HepG2 (cell line): Measurements from ENCODE around the gene NEURL1B. TPM values are rescaled to one million over a fixed set of nuclear protein-coding genes. Genes with fewer than 3 reads are reported as not detected.

Experiments used
- ATAC-seq: fragments of 200-7000 bp; cut with Tn5 transposase; 3 replicates; pipeline ENCODE4 v1.9.1; 2020; ENCODE audit warnings: mild to moderate bottlenecking, moderate library complexity
- BruUV-seq: library from RNA; stranded (reverse); fragments of 400-500 nt; replicated peaks from 2 replicates; lab custom pipeline; 2021; lab: Mats Ljungman, UMichigan
- CTCF ChIA-PET: fragments of 300-600 bp; formaldehyde crosslinking; extraction: SDS; loops from one replicate; lab custom pipeline; 2021; ENCODE audit warnings: low total read pairs, inconsistent platforms, low intra/inter-chr PET ratio; lab: Yijun Ruan, JAX
- POLR2A ChIA-PET: fragments of 350-600 bp; sonication (Branson Sonifier 250); formaldehyde crosslinking; loops from one replicate; lab custom pipeline; 2020; ENCODE audit warnings: antibody characterized with exemption, inconsistent platforms; lab: Yijun Ruan, JAX
- DNase-seq: peaks from one replicate; pipeline ENCODE4 v3.0.0-alpha.2; 2015; ENCODE audit warnings: low spot score
- FAIRE-seq: peaks from 3 replicates; lab custom pipeline; 2011; peaks lifted over from hg19 to GRCh38; lab: Jason Lieb, UNC
- H2AFZ ChIP-seq: one replicate; pipeline ENCODE4 v1.6.1; 2011; ENCODE audit warnings: low read length, inconsistent platforms
- H3K27ac ChIP-seq: fragments of 300-600 bp; 3 replicates; pipeline ENCODE4 v1.8.0; 2011; ENCODE audit warnings: mixed run types, mild to moderate bottlenecking, mixed read lengths, low read length, inconsistent platforms; ENCODE audit not compliant: insufficient read depth; ENCODE audit errors: extremely low read length
- H3K27me3 ChIP-seq, 2 experiments: fragments of 200-600 bp in 1 of 2; 2 replicates in 1 of 2; 3 replicates in 1 of 2; pipeline versions ENCODE4 v1.6.0 to v1.8.0; 2011; ENCODE audit warnings: low read length in 2 of 2, mild to moderate bottlenecking in 2 of 2, moderate library complexity in 2 of 2, inconsistent platforms in 1 of 2; ENCODE audit not compliant: insufficient read depth in 2 of 2, control insufficient read depth in 1 of 2
- H3K36me3 ChIP-seq, 2 experiments: fragments of 200-600 bp in 1 of 2; replicated peaks in 1 of 2; 2 replicates in 1 of 2; 3 replicates in 1 of 2; pipeline versions ENCODE4 v1.5.1 to v1.8.0; 2011; ENCODE audit warnings: low read length in 2 of 2, inconsistent platforms in 1 of 2; ENCODE audit not compliant: insufficient read depth in 2 of 2, control insufficient read depth in 1 of 2
- H3K4me1 ChIP-seq: 2 replicates; pipeline ENCODE4 v1.5.1; 2012; ENCODE audit warnings: low read length, inconsistent platforms; ENCODE audit not compliant: insufficient read depth
- H3K4me2 ChIP-seq: 2 replicates; pipeline ENCODE4 v1.6.0; 2011; ENCODE audit warnings: low read depth, low read length, inconsistent platforms
- H3K4me3 ChIP-seq, 3 experiments: fragments of 200-600 bp in 1 of 3; sonication (generic), shearing (Covaris generic) in 1 of 3; replicated peaks in 1 of 3; 2 replicates each; pipeline ENCODE4 v1.5.1; 2011 to 2016; ENCODE audit warnings: low read length in 3 of 3, inconsistent platforms in 2 of 3, low read depth in 2 of 3, mild to moderate bottlenecking in 2 of 3, control low read depth in 1 of 3, mixed read lengths in 1 of 3; ENCODE audit not compliant: insufficient read depth in 1 of 3
- H3K79me2 ChIP-seq: one replicate; pipeline ENCODE4 v1.6.1; 2011; ENCODE audit warnings: low read length, inconsistent platforms; ENCODE audit not compliant: insufficient read depth
- H3K9ac ChIP-seq: 2 replicates; pipeline ENCODE4 v1.6.0; 2011; ENCODE audit warnings: mild to moderate bottlenecking, low read depth, low read length, inconsistent platforms; ENCODE audit not compliant: insufficient read depth
- H3K9me3 ChIP-seq: 2 replicates; pipeline ENCODE4 v1.5.1; 2012; ENCODE audit warnings: mild to moderate bottlenecking, low read length
- H4K20me1 ChIP-seq: 2 replicates; pipeline ENCODE4 v1.6.0; 2011; ENCODE audit warnings: inconsistent platforms, mild to moderate bottlenecking, low read length, moderate library complexity; ENCODE audit not compliant: insufficient read depth
- THAP11 ChIP-seq: IDR thresholded peaks from 2 replicates; pipeline ENCODE4 v1.6.1; 2016; ENCODE audit warnings: missing biosample characterization, missing genetic modification reagents
- ZNF552 ChIP-seq: sonication (generic); formaldehyde crosslinking; IDR thresholded peaks from 2 replicates; pipeline ENCODE4 v1.9.0; 2022; ENCODE audit warnings: missing genetic modification reagents, mild to moderate bottlenecking, borderline replicate concordance
- ZNF563 ChIP-seq: sonication (generic); formaldehyde crosslinking; IDR thresholded peaks from 2 replicates; pipeline ENCODE4 v1.8.0; 2022; ENCODE audit warnings: mild to moderate bottlenecking, moderate library complexity, missing genetic modification reagents
- ZNF629 ChIP-seq: sonication (generic); formaldehyde crosslinking; conservative IDR thresholded peaks from 2 replicates; pipeline ENCODE4 v1.5.0; 2020; ENCODE audit warnings: missing genetic modification reagents
- ZNF768 ChIP-seq: sonication (generic); formaldehyde crosslinking; IDR thresholded peaks from 2 replicates; pipeline ENCODE4 v1.4.0; 2020; ENCODE audit warnings: missing genetic modification reagents
- ZNF788 ChIP-seq: sonication (generic); formaldehyde crosslinking; IDR thresholded peaks from 2 replicates; pipeline ENCODE4 v1.5.0; 2020; ENCODE audit warnings: mild to moderate bottlenecking, missing genetic modification reagents, borderline replicate concordance
- WGBS: methylation state at CpG from one replicate; pipeline ENCODE4 v1.1.6; 2017; ENCODE audit warnings: low lambda C conversion rate; 5-methylcytosine and 5-hydroxymethylcytosine counted together
- in situ Hi-C: cut with HindIII; loops from 2 replicates; pipeline ENCODE4 v1.10.0; 2017; ENCODE audit warnings: low pct_unique_long_range_greater_than_20kb; ENCODE audit not compliant: extremely low pct_ligation_motif_present
- intact Hi-C: fragments of 100-400 bp; cut with micrococcal nuclease; formaldehyde crosslinking; loops from one replicate; pipeline ENCODE4 v1.10.0; 2022; ENCODE audit not compliant: unreplicated experiment
- polyA plus RNA-seq, 8 experiments: library from polyadenylated mRNA; depleted of rRNA in 3 of 8; stranded (reverse) in 7 of 8; unstranded in 1 of 8; fragments of >200 nt; fragmentation: Illumina TruSeq in 4 of 8; extraction: Trizol in 4 of 8; gene quantifications; 2 replicates each; pipeline versions ENCODE4 v1.2.1 to v1.2.3, GENCODE V29; 2011 to 2016; ENCODE audit warnings: low read depth in 4 of 8, missing spikeins in 1 of 8, mixed read lengths in 1 of 8; ENCODE audit not compliant: insufficient read depth in 1 of 8
- total RNA-seq, 5 experiments: library from RNA; depleted of rRNA; stranded (reverse); fragments of >200 nt; fragmentation: Illumina TruSeq; extraction: Trizol; gene quantifications; 2 replicates each; pipeline ENCODE4 v1.2.3, GENCODE V29; 2016; ENCODE audit warnings: low read depth in 1 of 5
- TF ChIP-seq, protein P1 (sequence below): sonication (generic); formaldehyde crosslinking; conservative IDR thresholded peaks from 2 replicates; pipeline ENCODE4 v1.4.0; 2020; ENCODE audit warnings: mild to moderate bottlenecking, missing genetic modification reagents, moderate library complexity

NEURL1B gene
- total and polyA plus RNA-seq, 2 of the 13 experiments (the other 11 are each of a cell fraction or from before 2014, with no cell fraction given), result 0.09 to 0.13 TPM

DNA sequence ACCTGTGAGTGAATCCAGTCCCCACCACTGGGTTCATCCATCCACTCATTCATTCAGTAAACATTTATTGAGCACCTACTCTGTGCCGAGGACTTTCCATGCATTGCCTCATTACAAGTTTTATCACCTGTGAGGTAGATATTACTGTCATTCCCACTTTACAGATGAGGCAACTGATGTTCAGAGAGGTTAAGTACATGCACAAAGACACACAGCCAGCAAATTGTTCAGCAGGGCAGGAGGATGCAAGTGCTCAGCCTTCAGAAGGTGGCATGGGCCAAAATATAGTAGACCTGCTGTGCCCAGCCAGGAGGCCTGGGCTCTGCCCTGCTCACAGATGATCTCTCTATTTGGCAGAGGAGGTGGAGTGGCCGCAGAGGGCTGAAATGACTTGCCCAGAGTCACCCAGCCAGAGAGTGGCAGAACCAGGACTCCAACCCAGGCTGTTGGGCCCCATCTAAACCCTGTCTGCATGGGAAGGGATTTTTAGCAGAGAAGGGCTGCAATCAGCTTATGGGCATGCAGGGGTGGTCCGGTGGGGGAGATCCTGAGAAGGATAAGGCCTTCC, 7.6 kb upstream of the NEURL1B start:
- in situ Hi-C loops, result no loop called here
- H3K9ac ChIP-seq, result no peak overlapping the region
- DNase-seq, result no peak

DNA sequence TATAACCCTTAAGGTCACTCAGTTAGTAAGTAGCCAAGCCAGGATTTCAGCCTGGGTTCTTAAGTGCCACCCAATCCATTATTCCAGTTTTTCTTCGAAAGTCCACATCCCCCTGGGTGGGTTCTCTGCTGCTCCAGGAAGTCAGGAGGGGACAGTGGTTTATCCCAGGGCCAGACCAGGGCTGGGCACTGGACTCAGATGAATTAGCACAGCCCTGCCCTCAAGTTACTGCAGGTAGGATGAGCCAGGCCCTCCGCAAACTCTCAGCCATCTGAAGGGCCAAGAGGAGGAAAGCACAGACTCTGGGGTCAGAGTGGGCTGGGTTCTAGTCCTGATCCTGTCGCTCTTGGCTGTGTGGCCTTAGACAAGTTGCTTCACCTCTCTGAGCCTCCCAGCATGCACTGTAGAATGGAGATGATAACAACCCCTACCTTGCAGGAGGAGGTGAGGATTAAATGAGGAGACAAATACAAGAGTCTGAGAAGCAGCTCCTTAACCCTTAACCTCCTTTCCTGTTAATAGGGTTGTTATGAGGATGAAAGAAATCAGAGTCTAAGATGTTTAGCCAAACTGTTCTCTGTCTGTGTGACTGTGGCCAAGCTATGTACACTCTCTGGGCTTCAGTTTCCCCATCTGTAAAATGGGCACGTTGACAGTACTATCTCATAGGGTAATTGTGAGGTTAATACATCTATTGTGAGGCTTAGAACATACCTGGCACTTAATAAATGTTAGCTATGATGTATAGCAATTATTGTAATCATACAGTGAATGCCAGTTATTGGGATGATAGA, 6.8 kb upstream of the NEURL1B start:
- peak; percentile 85 for TF ChIP-seq ZNF768 (CRISPR knock-in tag)
- peak; percentile 60 for TF ChIP-seq ZNF629 (CRISPR knock-in tag)
- no peak for TF ChIP-seq ZNF552 (CRISPR knock-in tag)
- no peak for TF ChIP-seq THAP11 (CRISPR knock-in tag)
- TF ChIP-seq, protein P1, sequence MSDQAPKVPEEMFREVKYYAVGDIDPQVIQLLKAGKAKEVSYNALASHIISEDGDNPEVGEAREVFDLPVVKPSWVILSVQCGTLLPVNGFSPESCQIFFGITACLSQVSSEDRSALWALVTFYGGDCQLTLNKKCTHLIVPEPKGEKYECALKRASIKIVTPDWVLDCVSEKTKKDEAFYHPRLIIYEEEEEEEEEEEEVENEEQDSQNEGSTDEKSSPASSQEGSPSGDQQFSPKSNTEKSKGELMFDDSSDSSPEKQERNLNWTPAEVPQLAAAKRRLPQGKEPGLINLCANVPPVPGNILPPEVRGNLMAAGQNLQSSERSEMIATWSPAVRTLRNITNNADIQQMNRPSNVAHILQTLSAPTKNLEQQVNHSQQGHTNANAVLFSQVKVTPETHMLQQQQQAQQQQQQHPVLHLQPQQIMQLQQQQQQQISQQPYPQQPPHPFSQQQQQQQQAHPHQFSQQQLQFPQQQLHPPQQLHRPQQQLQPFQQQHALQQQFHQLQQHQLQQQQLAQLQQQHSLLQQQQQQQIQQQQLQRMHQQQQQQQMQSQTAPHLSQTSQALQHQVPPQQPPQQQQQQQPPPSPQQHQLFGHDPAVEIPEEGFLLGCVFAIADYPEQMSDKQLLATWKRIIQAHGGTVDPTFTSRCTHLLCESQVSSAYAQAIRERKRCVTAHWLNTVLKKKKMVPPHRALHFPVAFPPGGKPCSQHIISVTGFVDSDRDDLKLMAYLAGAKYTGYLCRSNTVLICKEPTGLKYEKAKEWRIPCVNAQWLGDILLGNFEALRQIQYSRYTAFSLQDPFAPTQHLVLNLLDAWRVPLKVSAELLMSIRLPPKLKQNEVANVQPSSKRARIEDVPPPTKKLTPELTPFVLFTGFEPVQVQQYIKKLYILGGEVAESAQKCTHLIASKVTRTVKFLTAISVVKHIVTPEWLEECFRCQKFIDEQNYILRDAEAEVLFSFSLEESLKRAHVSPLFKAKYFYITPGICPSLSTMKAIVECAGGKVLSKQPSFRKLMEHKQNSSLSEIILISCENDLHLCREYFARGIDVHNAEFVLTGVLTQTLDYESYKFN (CRISPR knock-in tag), result no peak
- TF ChIP-seq ZNF563 (CRISPR knock-in tag), result no peak
- no peaks in the 10 kb centered on the region for H3K4me1 ChIP-seq
- DNase-seq (no peak), FAIRE-seq (no peak), ATAC-seq (no peak)
- peaks cover 0 to 3% of the 10 kb centered on the region in 2 experiments; a peak in 1 of 5 replicates for H3K27me3 ChIP-seq
- no peak overlapping the region for H3K4me3 ChIP-seq
- H3K36me3 ChIP-seq, result no peaks in the 10 kb centered on the region
- ChIA-PET CTCF (no interaction called here), POLR2A (no interaction called here)
- WGBS, result 16% methylated on average over 3 of the region's 4 CpGs
- no peak overlapping the region for H3K4me2 ChIP-seq
- in situ Hi-C loops (no loop called here), intact Hi-C loops (no loop called here)
- no peak overlapping the region for H3K9ac ChIP-seq
- H4K20me1 ChIP-seq, result no peaks in the 10 kb centered on the region
- H3K27ac ChIP-seq, result no peak overlapping the region
- BruUV-seq, result no TSS peak
- no peaks in the 10 kb centered on the region for H3K79me2 ChIP-seq
- no peak overlapping the region for H2AFZ ChIP-seq
- H3K9me3 ChIP-seq, result no peaks in the 10 kb centered on the region

More for the DNA sequence above, 7.6 kb upstream of the NEURL1B start:
- TF ChIP-seq ZNF788 (CRISPR knock-in tag) (no peak), ZNF768 (CRISPR knock-in tag) (peak; percentile 87)
- Histone ChIP-seq H3K4me1 (no peaks in the 10 kb centered on the region), H3K4me3 (no peak overlapping the region), H3K9me3 (no peaks in the 10 kb centered on the region), H2AFZ (no peak overlapping the region), H3K27ac (no peak overlapping the region), H3K27me3 (peaks cover 0 to 3% of the 10 kb centered on the region in 2 experiments; a peak in 1 of 5 replicates), H4K20me1 (no peaks in the 10 kb centered on the region), H3K79me2 (no peaks in the 10 kb centered on the region), H3K36me3 (no peaks in the 10 kb centered on the region), H3K4me2 (no peak overlapping the region)
- intact Hi-C loops, result no loop called here
- ATAC-seq (no peak), FAIRE-seq (no peak)
- ChIA-PET CTCF (no interaction called here), POLR2A (no interaction called here)
- 20% methylated on average over 2 of the region's 3 CpGs for WGBS
- BruUV-seq, result no TSS peak
